SIG-M5 (cell line): ENCODE data around the gene SERPINE1.
A peak's percentile ranks its signal among the peaks of the same experiment; 100 is the strongest.
"Not testable (repeated sequence)": the region's sequence is repeated elsewhere in the genome, so short reads cannot be mapped to it uniquely, and the experiment has no call there.

Experiments used
- DNase-seq: peaks from one replicate; lab custom pipeline; 2025; lab: John Stamatoyannopoulos, UW

Gene SERPINE1

GRCh38 chr7:101126651-101127459 lies at the start of gene SERPINE1:
Gene SERPINE1 (plus strand): TSS chr7:101127104. CDS start chr7:101128394, 1,290 bp downstream.
- no peak for DNase-seq

GRCh38 chr7:101077303-101078086 lies 49.4 kb upstream of the SERPINE1 start:
- peak; percentile 16 for DNase-seq

- no peak for DNase-seq
Observed at GRCh38 chr7:101081432-101081831, 45.5 kb upstream of the SERPINE1 start.

GRCh38 chr7:101084865-101085161 lies 42.1 kb upstream of the SERPINE1 start:
- no peak for DNase-seq

GRCh38 chr7:101085162-101085964 lies 41.5 kb upstream of the SERPINE1 start, which contains the start of gene TRIM56:
Gene TRIM56 (plus strand): TSS chr7:101085481. CDS start chr7:101087313, 1,832 bp downstream.
- DNase-seq = no peak

- no peak for DNase-seq
Observed at GRCh38 chr7:101087334-101088068, 39.4 kb upstream of the SERPINE1 start.

- no peak for DNase-seq
Observed at GRCh38 chr7:101088069-101088425, 38.9 kb upstream of the SERPINE1 start.

GRCh38 chr7:101088858-101089529 lies 37.9 kb upstream of the SERPINE1 start:
- DNase-seq = no peak

GRCh38 chr7:101089876-101090275 lies 37.0 kb upstream of the SERPINE1 start:
- no peak for DNase-seq

GRCh38 chr7:101092266-101092905 lies 34.5 kb upstream of the SERPINE1 start:
- not testable (repeated sequence) for DNase-seq

- DNase-seq = no peak
Observed at GRCh38 chr7:101093906-101094305, 33.0 kb upstream of the SERPINE1 start.

- DNase-seq = no peak
Observed at GRCh38 chr7:101094376-101094775, 32.5 kb upstream of the SERPINE1 start.

- DNase-seq = no peak
Observed at GRCh38 chr7:101094791-101095375, 32.0 kb upstream of the SERPINE1 start.

- DNase-seq = no peak
Observed at GRCh38 chr7:101096331-101096956, 30.5 kb upstream of the SERPINE1 start.

- DNase-seq = no peak
Observed at GRCh38 chr7:101096957-101097347, 30.0 kb upstream of the SERPINE1 start.

GRCh38 chr7:101097561-101097960 lies 29.3 kb upstream of the SERPINE1 start:
- no peak for DNase-seq

- DNase-seq = peak; percentile 60
Observed at GRCh38 chr7:101099969-101100781, 26.7 kb upstream of the SERPINE1 start.

- DNase-seq = no peak
Observed at GRCh38 chr7:101100858-101101847, 25.8 kb upstream of the SERPINE1 start.
